GM18499 (cell line): ENCODE results near the gene PRR5L.
"Not testable (repeated sequence)": the region's sequence is repeated elsewhere in the genome, so short reads cannot be mapped to it uniquely, and the experiment has no call there.

Experiments
- ATAC-seq: cut with Tn5 transposase; IDR thresholded peaks from one replicate; pipeline ENCODE4 v1.9.1; 2021; ENCODE audit warnings: moderate number of reproducible peaks; ENCODE audit not compliant: insufficient read depth, unreplicated experiment

The PRR5L gene

DNA sequence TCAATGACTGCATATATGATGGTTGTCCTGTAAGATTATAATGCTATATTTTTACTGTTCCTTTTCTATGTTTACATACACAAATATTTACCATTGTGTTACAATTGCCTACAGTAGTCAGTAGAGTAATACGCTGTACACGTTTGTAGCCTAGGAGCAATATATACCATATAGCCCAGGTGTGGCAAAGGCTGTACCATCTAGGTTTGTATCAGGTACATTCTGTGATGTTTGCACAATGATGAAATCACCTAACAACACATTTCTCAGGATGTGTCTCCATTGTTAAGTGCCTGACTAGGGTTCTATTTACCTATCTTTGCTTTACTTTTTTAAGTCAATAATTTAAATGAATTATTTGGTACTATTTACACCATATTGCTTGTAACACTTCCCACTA is 21.9 kb downstream of the PRR5L start:
- ATAC-seq, result no peak

- ATAC-seq, result not testable (repeated sequence)
Observed at GRCh38 chr11:36324956-36325355, 28.9 kb downstream of the PRR5L start.

DNA sequence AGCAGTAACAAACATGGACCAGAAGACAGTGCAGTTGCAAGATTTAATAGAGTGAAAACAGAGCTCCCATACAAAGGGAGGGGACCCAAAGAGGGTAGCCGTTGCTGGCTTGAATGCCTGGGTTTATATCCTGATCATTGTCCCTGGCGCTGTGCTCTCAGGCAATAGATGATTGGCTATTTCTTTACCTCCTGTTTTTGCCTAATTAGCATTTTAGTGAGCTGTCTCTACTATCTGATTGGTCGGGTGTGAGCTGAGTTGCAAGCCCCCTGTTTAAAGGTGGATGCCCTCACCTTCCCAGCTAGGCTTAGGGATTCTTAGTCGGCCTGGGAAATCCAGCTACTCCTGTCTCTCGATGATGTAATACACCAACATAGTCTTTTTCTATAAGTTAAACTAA is 29.3 kb downstream of the PRR5L start:
- not testable (repeated sequence) for ATAC-seq

- peak; percentile 52 for ATAC-seq
Observed at GRCh38 chr11:36326524-36327419, 30.7 kb downstream of the PRR5L start.

- ATAC-seq, result no peak
Observed at GRCh38 chr11:36328966-36329673, 33.0 kb downstream of the PRR5L start.

- ATAC-seq, result no peak
Observed at GRCh38 chr11:36330411-36330810, 34.3 kb downstream of the PRR5L start.

GRCh38 chr11:36333468-36333867 is 37.4 kb downstream of the PRR5L start:
- no peak for ATAC-seq

GRCh38 chr11:36333897-36334296 is 37.8 kb downstream of the PRR5L start:
- ATAC-seq, result no peak

DNA sequence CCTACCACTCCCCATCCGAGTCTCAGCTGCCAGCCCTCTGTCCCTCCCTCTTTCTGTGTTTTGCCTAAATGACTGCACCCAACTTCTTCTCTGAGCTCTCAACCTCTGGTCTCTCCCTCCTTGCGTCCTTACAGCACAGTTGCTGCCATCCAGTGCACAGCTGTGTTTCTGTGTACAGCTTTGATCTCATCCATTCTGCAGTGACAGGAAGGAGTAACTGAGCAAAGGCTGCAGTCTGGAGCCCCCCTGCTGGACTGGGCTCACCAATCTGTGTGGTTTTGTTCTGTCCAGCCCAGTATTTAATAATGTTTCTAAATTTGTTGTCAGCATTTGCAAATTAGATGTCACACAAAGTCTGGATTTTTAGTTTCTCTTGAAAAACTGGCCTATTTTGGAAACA is 43.8 kb downstream of the PRR5L start:
- no peak for ATAC-seq

GRCh38 chr11:36340897-36341296 is 44.8 kb downstream of the PRR5L start:
- ATAC-seq, result no peak

DNA sequence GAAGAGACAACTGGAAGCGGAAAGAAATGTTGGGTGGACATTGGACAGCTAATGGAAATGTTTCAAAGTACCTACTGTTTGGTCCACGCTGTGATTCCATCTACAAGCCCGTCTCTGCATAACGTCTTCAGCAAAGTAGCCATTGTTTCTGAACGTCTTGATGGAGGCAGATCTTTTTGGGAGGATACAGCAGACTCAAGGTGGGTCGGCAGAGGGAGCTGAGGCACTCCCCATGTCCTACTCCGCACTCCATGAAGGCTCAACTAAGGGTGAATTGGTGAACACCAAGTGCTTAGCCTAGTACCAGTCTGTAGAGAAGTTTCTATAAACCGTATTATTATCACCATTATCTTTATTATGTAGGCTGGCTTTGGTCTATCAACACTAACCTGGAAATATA is 45.8 kb downstream of the PRR5L start:
- ATAC-seq, result no peak

GRCh38 chr11:36342327-36342726 is 46.2 kb downstream of the PRR5L start:
- ATAC-seq, result no peak

DNA sequence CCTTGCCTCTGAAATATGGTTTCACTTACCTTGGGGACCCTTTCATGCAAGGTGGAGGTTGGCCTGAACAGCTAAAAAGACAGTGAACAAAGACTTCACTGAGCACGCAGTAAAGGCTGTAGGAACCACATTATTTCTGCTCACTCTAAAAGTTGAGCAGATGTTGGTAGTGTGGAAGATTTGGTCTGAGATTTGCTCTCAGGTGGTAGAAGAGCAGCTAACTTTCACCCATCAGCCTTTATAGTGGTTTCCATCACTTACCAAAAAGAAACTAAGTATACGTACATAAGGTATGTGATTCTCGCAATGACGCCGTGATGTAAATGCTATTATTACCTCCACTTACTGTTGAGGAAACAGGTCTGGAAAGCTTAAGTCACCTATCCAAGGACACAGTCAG is 47.3 kb downstream of the PRR5L start:
- ATAC-seq, result no peak

DNA sequence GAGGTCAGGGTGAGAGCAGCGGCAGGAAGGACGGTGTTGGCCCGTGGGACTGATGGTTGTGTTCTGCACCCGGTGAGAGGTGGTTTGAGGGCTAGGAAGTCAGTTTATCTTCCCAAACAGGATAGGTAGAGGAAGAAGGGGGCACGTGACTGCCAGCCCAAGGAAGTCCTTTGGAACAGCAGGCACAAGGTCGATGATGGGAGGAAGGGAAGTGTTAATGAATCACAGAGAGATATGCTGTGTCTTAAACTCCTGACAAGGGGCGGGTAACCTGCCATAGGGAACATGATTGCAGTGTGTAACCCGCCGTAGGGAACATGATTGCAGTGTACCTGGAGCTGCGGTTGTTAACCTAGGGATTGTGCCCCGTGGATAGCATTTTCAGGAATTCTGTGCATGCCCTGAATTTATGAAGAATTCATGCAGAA is 49.0 kb downstream of the PRR5L start:
- ATAC-seq, result no peak

- no peak for ATAC-seq
Observed at GRCh38 chr11:36345535-36346141, 49.5 kb downstream of the PRR5L start.

- ATAC-seq, result no peak
Observed at GRCh38 chr11:36346562-36347383, 50.7 kb downstream of the PRR5L start.

DNA sequence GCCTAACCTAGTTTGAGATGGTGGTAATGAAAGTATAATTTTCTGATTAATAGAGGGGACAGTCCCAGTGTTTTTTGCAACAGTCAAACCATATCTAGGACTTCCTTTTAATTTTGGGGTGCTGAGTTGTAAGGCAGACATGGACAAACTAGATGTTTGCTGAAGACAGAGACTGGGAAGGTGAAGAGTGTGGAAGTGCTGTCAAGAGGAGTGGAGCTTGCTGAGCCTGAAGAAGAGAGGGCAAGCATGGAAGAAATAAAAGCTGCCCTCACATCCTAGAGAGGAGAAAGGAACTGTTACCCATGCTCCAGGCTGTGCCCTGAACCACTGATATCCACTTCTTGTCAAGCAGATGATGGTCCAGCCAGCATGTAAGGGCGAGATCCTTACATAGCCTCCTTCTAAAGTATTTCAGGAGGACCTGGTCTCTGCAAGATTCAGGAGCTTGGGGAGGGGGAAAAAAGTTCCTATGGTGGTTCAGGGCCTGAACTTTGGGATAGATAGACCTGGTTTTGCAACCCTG is 51.4 kb downstream of the PRR5L start:
- no peak for ATAC-seq

DNA sequence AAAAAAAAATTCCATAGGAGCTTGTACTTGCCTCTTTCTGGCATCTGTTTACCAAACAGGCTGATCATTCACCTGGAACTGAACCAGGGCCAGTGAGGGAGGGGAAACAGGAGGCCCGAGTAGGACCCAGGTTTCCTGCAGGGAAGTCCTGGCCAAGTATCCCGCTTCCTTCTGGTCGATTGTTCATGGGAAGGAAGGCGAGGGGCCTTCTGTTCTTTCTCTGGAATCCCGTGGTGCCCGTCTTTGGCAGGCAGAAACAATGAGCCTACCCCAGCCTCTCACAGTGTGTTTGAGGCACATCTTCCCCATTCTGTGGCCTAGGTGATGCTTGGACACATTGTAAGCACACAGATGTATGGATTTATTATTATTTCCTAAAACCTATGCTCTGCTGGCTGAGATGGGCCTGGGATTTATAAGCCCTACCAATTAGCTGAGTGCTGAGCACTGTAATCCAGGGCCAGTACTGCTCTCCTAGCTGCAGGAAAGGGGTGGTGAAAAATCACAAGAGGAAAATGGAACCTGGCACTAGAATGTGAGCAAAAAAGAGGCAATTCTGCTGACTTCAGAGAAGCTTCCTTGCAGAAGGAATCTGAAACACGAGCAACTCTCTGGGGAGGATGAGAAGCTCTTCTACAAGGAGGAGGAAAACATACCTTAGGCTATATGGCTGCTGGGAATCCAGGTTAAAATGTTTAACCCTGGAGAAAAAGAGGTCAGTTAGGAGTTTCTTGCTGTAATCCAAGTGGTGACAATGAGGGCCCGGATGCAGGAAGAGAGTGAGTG is 53.5 kb downstream of the PRR5L start:
- no peak for ATAC-seq

GRCh38 chr11:36350137-36350513 is 54.0 kb downstream of the PRR5L start:
- no peak for ATAC-seq
